Right renal cortex interstitium (tissue), 3 donors: ENCODE results near the gene LST1. TPM values are rescaled to one million over a fixed set of nuclear protein-coding genes. Genes with fewer than 3 reads are reported as not detected.

Experiments
- DNase-seq, 3 donors: peaks; one replicate each; pipeline ENCODE4 v3.0.0-alpha.2; 2013; ENCODE audit warnings: low read depth in 3 of 3, low spot score in 2 of 3
- polyA plus RNA-seq, 3 donors: library from polyadenylated mRNA; unstranded; fragments of 120-200 nt; gene quantifications; one replicate each; pipeline ENCODE4 v1.2.1, GENCODE V29; 2013; ENCODE audit not compliant: insufficient read length in 3 of 3

LST1 gene
- polyA plus RNA-seq, 3 donors, result 4.9 to 6.5 (median 5.2) TPM

- no peak for DNase-seq
These were observed 50.9 kb downstream of the LST1 start for GRCh38 chr6:31636698-31637596.

Other genes starting within 250 kb of the LST1 start
- gene HLA-B, start 229.1 kb upstream of the LST1 start, polyA plus RNA-seq, result 100 to 1,000 TPM in 2 of 3 donors, 10 to 100 TPM in 1; 97.2 to 236 (median 160) TPM
- 10 to 100 TPM in 1 of 3 donors, 1 to 10 TPM in 2; 3.4 to 10.5 (median 6.9) TPM for gene MICA, start 182.7 kb upstream of the LST1 start, polyA plus RNA-seq
- 1 to 10 TPM; 1.0 to 1.4 (median 1.2) TPM for gene MICB, start 88.1 kb upstream of the LST1 start, polyA plus RNA-seq
- 10 to 100 TPM; 13.6 to 24.1 (median 17.7) TPM for gene MCCD1, start 57.3 kb upstream of the LST1 start, polyA plus RNA-seq
- 100 to 1,000 TPM; 509 to 546 (median 538) TPM for gene DDX39B, start 44.3 kb upstream of the LST1 start, polyA plus RNA-seq
- gene ATP6V1G2, start 39.7 kb upstream of the LST1 start, polyA plus RNA-seq, result 1 to 10 TPM; 5.7 to 7.5 (median 7.3) TPM
- gene NFKBIL1, start 38.7 kb upstream of the LST1 start, polyA plus RNA-seq, result 10 to 100 TPM; 17.6 to 19.3 (median 19.1) TPM
- under 1 TPM; 0.13 to 0.15 (median 0.14) TPM for gene LTA, start 14.0 kb upstream of the LST1 start, polyA plus RNA-seq
- under 1 TPM; 0.16 to 0.31 (median 0.19) TPM for gene TNF, start 10.7 kb upstream of the LST1 start, polyA plus RNA-seq
- gene LTB, start 3.9 kb upstream of the LST1 start, polyA plus RNA-seq, result 1 to 10 TPM in 2 of 3 donors, under 1 TPM in 1; 0.89 to 1.4 (median 1.2) TPM
- under 1 TPM in 1 of 3 donors, not detected in 2; 0.16 TPM for gene NCR3, start 6.7 kb downstream of the LST1 start, polyA plus RNA-seq
- gene AIF1, start 29.0 kb downstream of the LST1 start, polyA plus RNA-seq, result 10 to 100 TPM; 87.4 to 99.7 (median 94.8) TPM
- gene PRRC2A, start 34.4 kb downstream of the LST1 start, polyA plus RNA-seq, result 100 to 1,000 TPM; 131 to 142 (median 140) TPM
- gene BAG6, start 66.4 kb downstream of the LST1 start, polyA plus RNA-seq, result 100 to 1,000 TPM; 212 to 228 (median 226) TPM
- gene APOM, start 69.6 kb downstream of the LST1 start, polyA plus RNA-seq, result 100 to 1,000 TPM in 2 of 3 donors, 10 to 100 TPM in 1; 91.6 to 131 (median 120) TPM
- 10 to 100 TPM; 19.4 to 20.7 (median 20.4) TPM for gene C6orf47, start 74.5 kb downstream of the LST1 start, polyA plus RNA-seq
- gene GPANK1, start 78.7 kb downstream of the LST1 start, polyA plus RNA-seq, result 10 to 100 TPM; 29.5 to 31.0 (median 30.8) TPM
- gene CSNK2B, start 79.8 kb downstream of the LST1 start, polyA plus RNA-seq, result 100 to 1,000 TPM; 234 to 239 (median 236) TPM
- gene LY6G5B, start 83.7 kb downstream of the LST1 start, polyA plus RNA-seq, result 10 to 100 TPM; 10.4 to 15.6 (median 12.0) TPM
- 1 to 10 TPM; 2.4 to 3.2 (median 2.5) TPM for gene LY6G5C, start 94.8 kb downstream of the LST1 start, polyA plus RNA-seq
- gene ABHD16A, start 117.0 kb downstream of the LST1 start, polyA plus RNA-seq, result 10 to 100 TPM; 54.8 to 57.3 (median 55.2) TPM
- gene LY6G6F, start 120.6 kb downstream of the LST1 start, polyA plus RNA-seq, result 1 to 10 TPM in 1 of 3 donors, under 1 TPM in 2; 0.44 to 1.5 (median 0.98) TPM
- gene LY6G6D, start 129.1 kb downstream of the LST1 start, polyA plus RNA-seq, result under 1 TPM in 1 of 3 donors, not detected in 2; 0.34 TPM
- gene LY6G6C, start 135.5 kb downstream of the LST1 start, polyA plus RNA-seq, result under 1 TPM; 0.18 to 0.28 (median 0.22) TPM
- 1 to 10 TPM; 1.1 to 2.3 (median 1.4) TPM for gene MPIG6B, start 137.1 kb downstream of the LST1 start, polyA plus RNA-seq
- gene DDAH2, start 143.0 kb downstream of the LST1 start, polyA plus RNA-seq, result 100 to 1,000 TPM; 157 to 166 (median 162) TPM
- gene CLIC1, start 150.3 kb downstream of the LST1 start, polyA plus RNA-seq, result 100 to 1,000 TPM; 313 to 334 (median 325) TPM
- 10 to 100 TPM; 13.8 to 16.7 (median 15.3) TPM for gene MSH5, start 153.7 kb downstream of the LST1 start, polyA plus RNA-seq
- gene SAPCD1, start 176.4 kb downstream of the LST1 start, polyA plus RNA-seq, result 1 to 10 TPM; 2.1 to 7.4 (median 6.0) TPM
- 1 to 10 TPM; 6.8 to 9.4 (median 8.5) TPM for gene VWA7, start 191.1 kb downstream of the LST1 start, polyA plus RNA-seq
- 10 to 100 TPM; 57.2 to 59.4 (median 58.1) TPM for gene VARS1, start 209.5 kb downstream of the LST1 start, polyA plus RNA-seq
- 10 to 100 TPM; 86.8 to 93.1 (median 87.3) TPM for gene LSM2, start 220.7 kb downstream of the LST1 start, polyA plus RNA-seq
- gene HSPA1L, start 229.0 kb downstream of the LST1 start, polyA plus RNA-seq, result 1 to 10 TPM; 4.1 to 4.3 (median 4.3) TPM
- gene HSPA1A, start 229.3 kb downstream of the LST1 start, polyA plus RNA-seq, result 100 to 1,000 TPM in 1 of 3 donors, 10 to 100 TPM in 2; 83.5 to 115 (median 87.1) TPM
- 100 to 1,000 TPM; 112 to 164 (median 134) TPM for gene HSPA1B, start 241.5 kb downstream of the LST1 start, polyA plus RNA-seq